Measurements from ENCODE around the gene CREG1.

DNA sequence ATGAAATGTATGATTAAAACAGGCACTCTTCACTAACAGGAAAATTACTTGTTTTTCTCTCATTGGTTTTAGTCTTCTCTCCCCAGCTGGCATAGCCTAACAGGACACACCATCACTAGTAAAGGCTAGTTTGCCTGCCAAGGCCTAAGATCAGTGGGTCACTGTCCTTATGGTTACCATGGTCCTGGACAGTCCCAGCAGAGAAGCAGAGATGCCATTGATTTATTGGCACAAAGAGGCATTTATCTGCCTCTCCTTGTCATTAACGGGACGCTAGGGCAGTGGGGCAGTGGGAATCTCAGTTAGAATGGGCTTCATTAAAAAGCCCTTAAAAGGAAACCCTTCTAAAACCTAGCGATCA, 49.1 kb downstream of the CREG1 start:
- TF ChIP-seq, protein P1, sequence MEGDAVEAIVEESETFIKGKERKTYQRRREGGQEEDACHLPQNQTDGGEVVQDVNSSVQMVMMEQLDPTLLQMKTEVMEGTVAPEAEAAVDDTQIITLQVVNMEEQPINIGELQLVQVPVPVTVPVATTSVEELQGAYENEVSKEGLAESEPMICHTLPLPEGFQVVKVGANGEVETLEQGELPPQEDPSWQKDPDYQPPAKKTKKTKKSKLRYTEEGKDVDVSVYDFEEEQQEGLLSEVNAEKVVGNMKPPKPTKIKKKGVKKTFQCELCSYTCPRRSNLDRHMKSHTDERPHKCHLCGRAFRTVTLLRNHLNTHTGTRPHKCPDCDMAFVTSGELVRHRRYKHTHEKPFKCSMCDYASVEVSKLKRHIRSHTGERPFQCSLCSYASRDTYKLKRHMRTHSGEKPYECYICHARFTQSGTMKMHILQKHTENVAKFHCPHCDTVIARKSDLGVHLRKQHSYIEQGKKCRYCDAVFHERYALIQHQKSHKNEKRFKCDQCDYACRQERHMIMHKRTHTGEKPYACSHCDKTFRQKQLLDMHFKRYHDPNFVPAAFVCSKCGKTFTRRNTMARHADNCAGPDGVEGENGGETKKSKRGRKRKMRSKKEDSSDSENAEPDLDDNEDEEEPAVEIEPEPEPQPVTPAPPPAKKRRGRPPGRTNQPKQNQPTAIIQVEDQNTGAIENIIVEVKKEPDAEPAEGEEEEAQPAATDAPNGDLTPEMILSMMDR (IDR thresholded peaks at IDR 0.05; ENCODE audit: insufficient read depth, low read length): no peak
- TF ChIP-seq GABPA (IDR thresholded peaks at IDR 0.05; ENCODE audit: low read depth): no peak
- TF ChIP-seq POLR2AphosphoS5 (IDR thresholded peaks at IDR 0.05; ENCODE audit: low read depth): no peak
- no peak for TF ChIP-seq SPI1 (IDR thresholded peaks at IDR 0.05; ENCODE audit: borderline replicate concordance, low read depth)
